ENCODE data around the gene CCDC88C. TPM values are rescaled to one million over a fixed set of nuclear protein-coding genes. Genes with fewer than 3 reads are reported as not detected.

Gene CCDC88C
- total RNA-seq, 1 experiment from 2014 or later = 64.8 TPM

- peaks cover 14% of the 10 kb centered on the region for H3K36me3 Mint-ChIP-seq
- no peaks in the 10 kb centered on the region for H3K9me3 Mint-ChIP-seq
- no peak for ATAC-seq
- no peaks in the 10 kb centered on the region; the same call in 1 of the 2 replicates for H3K4me1 Mint-ChIP-seq
- H3K27ac Mint-ChIP-seq = peak overlapping the region; percentile 47
- POLR2A ChIA-PET = no interaction called here
- TF ChIP-seq, protein P1, sequence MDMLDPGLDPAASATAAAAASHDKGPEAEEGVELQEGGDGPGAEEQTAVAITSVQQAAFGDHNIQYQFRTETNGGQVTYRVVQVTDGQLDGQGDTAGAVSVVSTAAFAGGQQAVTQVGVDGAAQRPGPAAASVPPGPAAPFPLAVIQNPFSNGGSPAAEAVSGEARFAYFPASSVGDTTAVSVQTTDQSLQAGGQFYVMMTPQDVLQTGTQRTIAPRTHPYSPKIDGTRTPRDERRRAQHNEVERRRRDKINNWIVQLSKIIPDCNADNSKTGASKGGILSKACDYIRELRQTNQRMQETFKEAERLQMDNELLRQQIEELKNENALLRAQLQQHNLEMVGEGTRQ (CRISPR knock-in tag; IDR thresholded peaks at IDR 0.05) = no peak
- TF ChIP-seq ZSCAN18 (CRISPR knock-in tag; IDR thresholded peaks at IDR 0.05) (no peak), CBFB (CRISPR knock-in tag; IDR thresholded peaks at IDR 0.05; ENCODE audit: low read depth) (no peak), NFATC4 (CRISPR knock-in tag; IDR thresholded peaks at IDR 0.05) (no peak), SMAD4 (CRISPR knock-in tag; IDR thresholded peaks at IDR 0.05) (no peak), ZNF317 (CRISPR knock-in tag; IDR thresholded peaks at IDR 0.05; ENCODE audit: borderline replicate concordance, low read depth) (no peak), IRF2 (CRISPR knock-in tag; IDR thresholded peaks at IDR 0.05; ENCODE audit: borderline replicate concordance, low read depth) (no peak)
- TF ChIP-seq, protein P2, sequence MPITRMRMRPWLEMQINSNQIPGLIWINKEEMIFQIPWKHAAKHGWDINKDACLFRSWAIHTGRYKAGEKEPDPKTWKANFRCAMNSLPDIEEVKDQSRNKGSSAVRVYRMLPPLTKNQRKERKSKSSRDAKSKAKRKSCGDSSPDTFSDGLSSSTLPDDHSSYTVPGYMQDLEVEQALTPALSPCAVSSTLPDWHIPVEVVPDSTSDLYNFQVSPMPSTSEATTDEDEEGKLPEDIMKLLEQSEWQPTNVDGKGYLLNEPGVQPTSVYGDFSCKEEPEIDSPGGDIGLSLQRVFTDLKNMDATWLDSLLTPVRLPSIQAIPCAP (CRISPR knock-in tag; IDR thresholded peaks at IDR 0.05) = no peak
- DNase-seq (ENCODE audit: low spot score) = no peak
- CTCF ChIA-PET = interaction anchor here (1.2 kb wide), 1 partner anchor 24 kb away, joined by 5 read pairs; no protein-coding TSS in a partner anchor
- H3K4me3 Mint-ChIP-seq = no peak overlapping the region
- H3K27me3 Mint-ChIP-seq (ENCODE audit: low read depth) = no peaks in the 10 kb centered on the region
These were observed 86.8 kb downstream of the CCDC88C start for GRCh38 chr14:91330856-91331255.

DNA sequence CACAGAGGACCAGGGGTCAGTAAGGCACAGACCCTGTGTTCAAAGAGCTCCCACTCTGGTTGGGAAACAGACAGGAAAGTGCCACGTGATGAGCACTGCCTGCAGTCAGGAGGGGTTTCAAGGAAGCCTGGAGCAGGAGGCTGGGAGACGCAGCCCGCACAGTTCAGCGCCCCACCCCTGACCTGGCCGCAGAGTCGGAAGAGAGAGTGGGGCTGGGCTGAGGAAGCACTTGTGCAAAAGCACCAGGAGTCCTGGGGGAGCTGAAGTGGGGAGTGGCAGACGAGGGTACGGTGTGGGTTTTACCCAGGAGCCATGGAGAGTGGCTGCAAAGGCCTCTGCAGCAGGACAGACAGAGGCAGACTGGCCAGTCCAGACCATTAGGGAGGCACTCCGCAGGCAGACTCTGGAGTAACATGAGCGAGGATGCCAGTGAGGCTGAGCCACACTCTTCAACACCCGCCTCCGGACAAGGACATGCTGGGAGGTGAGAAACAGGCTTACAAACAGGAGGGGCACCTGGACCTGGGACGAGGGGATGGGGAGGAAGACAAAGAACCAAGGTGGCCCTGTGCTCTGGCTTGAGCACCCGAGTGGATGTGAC, 87.4 kb downstream of the CCDC88C start:
- peaks cover 14% of the 10 kb centered on the region for H3K36me3 Mint-ChIP-seq

More for the DNA sequence above, 87.4 kb downstream of the CCDC88C start:
- H3K27ac Mint-ChIP-seq = peak overlapping the region; percentile 64
- no peaks in the 10 kb centered on the region for H3K27me3 Mint-ChIP-seq (ENCODE audit: low read depth)
- no peak for ATAC-seq
- no peak for DNase-seq (ENCODE audit: low spot score)
- POLR2A ChIA-PET = no interaction called here
- no peaks in the 10 kb centered on the region; the same call in 1 of the 2 replicates for H3K4me1 Mint-ChIP-seq
- no peak overlapping the region for H3K4me3 Mint-ChIP-seq
- CTCF ChIA-PET = interaction anchor here (3.4 kb wide), 1 partner anchor 25 kb away, joined by 12 read pairs; no protein-coding TSS in a partner anchor
- no peaks in the 10 kb centered on the region for H3K9me3 Mint-ChIP-seq
- TF ChIP-seq CTCF (IDR thresholded peaks at IDR 0.05) (no peak), NR2C2 (CRISPR knock-in tag; IDR thresholded peaks at IDR 0.05) (no peak), FOXP4 (CRISPR knock-in tag; IDR thresholded peaks at IDR 0.05) (no peak), ZSCAN18 (CRISPR knock-in tag; IDR thresholded peaks at IDR 0.05) (no peak), ZNF532 (CRISPR knock-in tag; IDR thresholded peaks at IDR 0.05; ENCODE audit: borderline replicate concordance) (no peak)
- TF ChIP-seq, protein P3, sequence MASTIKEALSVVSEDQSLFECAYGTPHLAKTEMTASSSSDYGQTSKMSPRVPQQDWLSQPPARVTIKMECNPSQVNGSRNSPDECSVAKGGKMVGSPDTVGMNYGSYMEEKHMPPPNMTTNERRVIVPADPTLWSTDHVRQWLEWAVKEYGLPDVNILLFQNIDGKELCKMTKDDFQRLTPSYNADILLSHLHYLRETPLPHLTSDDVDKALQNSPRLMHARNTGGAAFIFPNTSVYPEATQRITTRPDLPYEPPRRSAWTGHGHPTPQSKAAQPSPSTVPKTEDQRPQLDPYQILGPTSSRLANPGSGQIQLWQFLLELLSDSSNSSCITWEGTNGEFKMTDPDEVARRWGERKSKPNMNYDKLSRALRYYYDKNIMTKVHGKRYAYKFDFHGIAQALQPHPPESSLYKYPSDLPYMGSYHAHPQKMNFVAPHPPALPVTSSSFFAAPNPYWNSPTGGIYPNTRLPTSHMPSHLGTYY (CRISPR knock-in tag; IDR thresholded peaks at IDR 0.05) = no peak
- TF ChIP-seq, protein P4, sequence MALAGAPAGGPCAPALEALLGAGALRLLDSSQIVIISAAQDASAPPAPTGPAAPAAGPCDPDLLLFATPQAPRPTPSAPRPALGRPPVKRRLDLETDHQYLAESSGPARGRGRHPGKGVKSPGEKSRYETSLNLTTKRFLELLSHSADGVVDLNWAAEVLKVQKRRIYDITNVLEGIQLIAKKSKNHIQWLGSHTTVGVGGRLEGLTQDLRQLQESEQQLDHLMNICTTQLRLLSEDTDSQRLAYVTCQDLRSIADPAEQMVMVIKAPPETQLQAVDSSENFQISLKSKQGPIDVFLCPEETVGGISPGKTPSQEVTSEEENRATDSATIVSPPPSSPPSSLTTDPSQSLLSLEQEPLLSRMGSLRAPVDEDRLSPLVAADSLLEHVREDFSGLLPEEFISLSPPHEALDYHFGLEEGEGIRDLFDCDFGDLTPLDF (CRISPR knock-in tag; IDR thresholded peaks at IDR 0.05) = no peak
